ENCODE measurements around the gene SEMA5A. TPM values are rescaled to one million over a fixed set of nuclear protein-coding genes. Genes with fewer than 3 reads are reported as not detected.

The SEMA5A gene
- polyA plus RNA-seq, 5 donors = 14.2 to 25.1 (median 18.4) TPM

GRCh38 chr5:9033524-9033923, 512.4 kb downstream of the SEMA5A start:
- DNase-seq = no peak

GRCh38 chr5:9025942-9026341, 519.9 kb downstream of the SEMA5A start:
- no peak for DNase-seq

GRCh38 chr5:9020996-9021395, 524.9 kb downstream of the SEMA5A start:
- DNase-seq = no peak

- no peak for DNase-seq
Measured at GRCh38 chr5:9015937-9016270, 530.0 kb downstream of the SEMA5A start.

GRCh38 chr5:9015260-9015936, 530.5 kb downstream of the SEMA5A start:
- no peak for DNase-seq

- no peak for DNase-seq
Measured at GRCh38 chr5:9013147-9013546, 532.7 kb downstream of the SEMA5A start.

GRCh38 chr5:9009931-9010651, 535.8 kb downstream of the SEMA5A start:
- no peak for DNase-seq

GRCh38 chr5:8997542-8998070, 548.3 kb downstream of the SEMA5A start:
- no peak for DNase-seq

GRCh38 chr5:8993031-8993430, 552.8 kb downstream of the SEMA5A start:
- DNase-seq = no peak

Other genes starting within 250 kb of the SEMA5A start
- gene TAS2R1, start 84.3 kb upstream of the SEMA5A start, polyA plus RNA-seq (ENCODE audit: insufficient read depth in 1 of 5, insufficient read length in 5 of 5, low replicate concordance in 1 of 5) = under 1 TPM in 1 of 5 donors, not detected in 4; 0.10 TPM